Head of caudate nucleus (tissue), 42 donors: Measurements from ENCODE around the gene ZC3H18.
A peak's percentile ranks its signal among the peaks of the same experiment; 100 is the strongest.

Source experiments
- DNase-seq, 42 donors: peaks; one replicate each; pipeline versions ENCODE4 v3.0.0 to v3.0.0-alpha.2; 2020 to 2021; ENCODE audit warnings: mixed read lengths in 7 of 42
- intact Hi-C: fragments of 100-400 bp; cut with DNase I; formaldehyde crosslinking; loops from one replicate; pipeline ENCODE4 v1.15.0; 2022

The ZC3H18 gene

GRCh38 chr16:88531346-88531745, 38.9 kb upstream of the ZC3H18 start:
- intact Hi-C loops: loop anchor here (5.0 kb wide), 1 partner anchor 41 kb away; the partner anchor contains the start of gene ZC3H18
- no peak for DNase-seq

- no peak for DNase-seq
- intact Hi-C loops: loop anchor here (5.0 kb wide), 1 partner anchor 40 kb away; the partner anchor contains the start of gene ZC3H18
These were observed 38.2 kb upstream of the ZC3H18 start for GRCh38 chr16:88531931-88532433.

- intact Hi-C loops: loop anchor here (5.0 kb wide), 1 partner anchor 40 kb away; the partner anchor contains the start of gene ZC3H18
- DNase-seq: no peak
These were observed 37.6 kb upstream of the ZC3H18 start for GRCh38 chr16:88532434-88533241.

- peak in 40 of 42 donors; percentile 27 to 83 (median 64) for DNase-seq
- intact Hi-C loops: loop anchor here (5.0 kb wide), 1 partner anchor 39 kb away; the partner anchor contains the start of gene ZC3H18
These were observed 36.8 kb upstream of the ZC3H18 start for GRCh38 chr16:88533381-88533917.

GRCh38 chr16:88533932-88534637, 36.1 kb upstream of the ZC3H18 start:
- intact Hi-C loops: loop anchor here (5.0 kb wide), 1 partner anchor 38 kb away; the partner anchor contains the start of gene ZC3H18
- DNase-seq: peak in 41 of 42 donors; percentile 25 to 89 (median 76)

- intact Hi-C loops: loop anchor here (5.0 kb wide), 1 partner anchor 38 kb away; the partner anchor contains the start of gene ZC3H18
These were observed 35.5 kb upstream of the ZC3H18 start for GRCh38 chr16:88534638-88535190.

GRCh38 chr16:88535191-88535856, 34.9 kb upstream of the ZC3H18 start:
- intact Hi-C loops: no loop called here
- peak in 1 of 42 donors; percentile 33 for DNase-seq

More at GRCh38 chr16:88534638-88535190, 35.5 kb upstream of the ZC3H18 start:
- peak in 5 of 42 donors; percentile 27 to 52 (median 46) for DNase-seq

- intact Hi-C loops: no loop called here
- no peak for DNase-seq
These were observed 34.4 kb upstream of the ZC3H18 start for GRCh38 chr16:88535857-88536222.

GRCh38 chr16:88536510-88536909, 33.7 kb upstream of the ZC3H18 start:
- no peak for DNase-seq
- intact Hi-C loops: no loop called here

- intact Hi-C loops: no loop called here
- DNase-seq: peak in 1 of 42 donors; percentile 29
These were observed 33.0 kb upstream of the ZC3H18 start for GRCh38 chr16:88536971-88537751.

GRCh38 chr16:88537859-88538258, 32.3 kb upstream of the ZC3H18 start:
- intact Hi-C loops: no loop called here
- DNase-seq: no peak

- DNase-seq: no peak
- intact Hi-C loops: no loop called here
These were observed 31.7 kb upstream of the ZC3H18 start for GRCh38 chr16:88538366-88539060.

GRCh38 chr16:88539261-88539651, 30.9 kb upstream of the ZC3H18 start:
- DNase-seq: no peak
- intact Hi-C loops: no loop called here

GRCh38 chr16:88539652-88540345, 30.4 kb upstream of the ZC3H18 start:
- intact Hi-C loops: no loop called here
- no peak for DNase-seq

GRCh38 chr16:88540346-88540977, 29.7 kb upstream of the ZC3H18 start:
- no peak for DNase-seq
- intact Hi-C loops: no loop called here
